GM12878 (cell line): ENCODE measurements around the gene NUCB1. TPM values are rescaled to one million over a fixed set of nuclear protein-coding genes. Genes with fewer than 3 reads are reported as not detected.

Source experiments
- ATAC-seq: fragments of 200-7000 bp; cut with Tn5 transposase; 3 replicates; pipeline ENCODE4 v1.9.1; 2020; ENCODE audit warnings: mild to moderate bottlenecking, moderate library complexity
- BruUV-seq: library from RNA; stranded (reverse); fragments of 400-500 nt; replicated peaks from 2 replicates; lab custom pipeline; 2021; lab: Mats Ljungman, UMichigan
- CTCF ChIA-PET: fragments of 300-600 bp; sonication (Branson Sonifier 250); formaldehyde crosslinking; extraction: SDS; loops from one replicate; lab custom pipeline; 2021; ENCODE audit warnings: inconsistent platforms; lab: Yijun Ruan, JAX
- POLR2A ChIA-PET: fragments of 350-600 bp; formaldehyde crosslinking; extraction: SDS; loops from one replicate; lab custom pipeline; 2021; ENCODE audit warnings: inconsistent platforms; lab: Charles Lee
- RAD21 ChIA-PET: fragments of 300-600 bp; sonication (Branson Sonifier 250); formaldehyde crosslinking; loops from one replicate; lab custom pipeline; 2023; ENCODE audit warnings: antibody characterized with exemption; ENCODE audit not compliant: unreplicated experiment; lab: Charles Lee
- SMC1A ChIA-PET: fragments of 300-600 bp; sonication (Branson Sonifier 250); formaldehyde crosslinking; loops from one replicate; lab custom pipeline; 2023; ENCODE audit not compliant: unreplicated experiment, uncharacterized antibody; lab: Charles Lee
- DNase-seq: peaks from one replicate; pipeline ENCODE4 v3.0.0-alpha.2; 2011; ENCODE audit warnings: low read depth, low spot score
- FAIRE-seq: peaks from 3 replicates; lab custom pipeline; 2011; peaks lifted over from hg19 to GRCh38; lab: Jason Lieb, UNC
- H2AFZ ChIP-seq: 2 replicates; pipeline ENCODE4 v1.6.0; 2011; ENCODE audit warnings: low read depth, low read length, control low read depth; ENCODE audit not compliant: control insufficient read depth
- H3K27ac ChIP-seq: 2 replicates; pipeline ENCODE4 v1.5.1; 2011; ENCODE audit warnings: control low read depth; ENCODE audit not compliant: control insufficient read depth, insufficient read depth
- H3K27me3 ChIP-seq, 2 experiments: replicated peaks in 1 of 2; 2 replicates each; pipeline versions ENCODE4 v1.6.0 to v1.6.1; 2011; ENCODE audit warnings: low read length in 1 of 2; ENCODE audit not compliant: control insufficient read depth in 2 of 2, insufficient read depth in 2 of 2
- H3K36me3 ChIP-seq, 2 experiments: 2 replicates each; pipeline ENCODE4 v1.5.1; 2011; ENCODE audit warnings: low read length in 1 of 2; ENCODE audit not compliant: control insufficient read depth in 2 of 2, insufficient read depth in 2 of 2
- H3K4me1 ChIP-seq: 2 replicates; pipeline ENCODE4 v1.6.1; 2011; ENCODE audit warnings: mild to moderate bottlenecking, low read length, moderate library complexity, mixed read lengths; ENCODE audit not compliant: control insufficient read depth, insufficient read depth
- H3K4me2 ChIP-seq: 2 replicates; pipeline ENCODE4 v1.6.0; 2011; ENCODE audit warnings: control low read depth; ENCODE audit not compliant: control insufficient read depth, insufficient read depth
- H3K4me3 ChIP-seq: fragments of 200-600 bp; sonication (generic); 2 replicates; pipeline ENCODE4 v1.5.1; 2016
- H3K79me2 ChIP-seq: 2 replicates; pipeline ENCODE4 v1.6.0; 2011; ENCODE audit warnings: low read length; ENCODE audit not compliant: control insufficient read depth, insufficient read depth
- H3K9ac ChIP-seq: 2 replicates; pipeline ENCODE4 v1.8.0; 2011; ENCODE audit warnings: low read length, control low read depth, mixed read lengths; ENCODE audit not compliant: control insufficient read depth, insufficient read depth
- H3K9me3 ChIP-seq: replicated peaks from 3 replicates; pipeline ENCODE4 v1.5.1; 2011; ENCODE audit warnings: mild to moderate bottlenecking, low read length; ENCODE audit not compliant: control insufficient read depth, insufficient read depth
- H4K20me1 ChIP-seq: 2 replicates; pipeline ENCODE4 v1.6.0; 2011; ENCODE audit not compliant: control insufficient read depth, insufficient read depth
- CBFB ChIP-seq: IDR thresholded peaks from 2 replicates; pipeline ENCODE4 v1.6.1; 2016; ENCODE audit warnings: antibody characterized with exemption, low read depth
- CHD2 ChIP-seq: IDR thresholded peaks from 2 replicates; pipeline ENCODE4 v1.6.1; 2011; ENCODE audit warnings: low read depth, low read length, improper control_type of control experiment, borderline replicate concordance
- CHD4 ChIP-seq: fragments of 200-600 bp; sonication (generic); IDR thresholded peaks from 2 replicates; pipeline ENCODE4 v1.6.1; 2016; ENCODE audit warnings: mild to moderate bottlenecking
- GATAD2B ChIP-seq: fragments of 450-650 bp; conservative IDR thresholded peaks from 2 replicates; pipeline ENCODE4 v1.6.1; 2017; ENCODE audit warnings: low read depth, mild to moderate bottlenecking, moderate library complexity
- HCFC1 ChIP-seq: fragments of 150-350 bp; IDR thresholded peaks from 2 replicates; pipeline ENCODE4 v1.6.1; 2014; ENCODE audit warnings: low read length
- IKZF2 ChIP-seq, 2 experiments: fragments of 450-650 bp; IDR thresholded peaks; 2 replicates each; pipeline ENCODE4 v1.6.1; 2017; ENCODE audit warnings: mild to moderate bottlenecking in 2 of 2, moderate library complexity in 2 of 2
- LARP7 ChIP-seq: fragments of 450-650 bp; IDR thresholded peaks from 2 replicates; pipeline ENCODE4 v1.6.1; 2017; ENCODE audit warnings: mild to moderate bottlenecking
- MYB ChIP-seq: fragments of 150-350 bp; IDR thresholded peaks from 2 replicates; pipeline ENCODE4 v1.6.1; 2014; ENCODE audit warnings: mild to moderate bottlenecking, low read depth, low read length, borderline replicate concordance
- NR2C1 ChIP-seq: fragments of 450-650 bp; IDR thresholded peaks from 2 replicates; pipeline ENCODE4 v1.6.1; 2017; ENCODE audit warnings: antibody characterized with exemption, mild to moderate bottlenecking, moderate library complexity
- RELB ChIP-seq: fragments of 450-650 bp; IDR thresholded peaks from 2 replicates; pipeline ENCODE4 v1.6.1; 2017; ENCODE audit warnings: low read depth, mild to moderate bottlenecking, moderate library complexity
- RFX5 ChIP-seq: IDR thresholded peaks from 2 replicates; pipeline ENCODE4 v1.6.1; 2011; ENCODE audit warnings: low read depth, low read length, improper control_type of control experiment
- SIX5 ChIP-seq: IDR thresholded peaks from 2 replicates; pipeline ENCODE4 v1.6.1; 2011; ENCODE audit warnings: mild to moderate bottlenecking, low read depth, low read length, moderate library complexity; ENCODE audit not compliant: severe bottlenecking
- ZNF24 ChIP-seq: fragments of 450-650 bp; IDR thresholded peaks from 2 replicates; pipeline ENCODE4 v1.6.1; 2017; ENCODE audit warnings: antibody characterized with exemption, mild to moderate bottlenecking
- ZNF687 ChIP-seq: fragments of 450-650 bp; IDR thresholded peaks from 2 replicates; pipeline ENCODE4 v1.6.1; 2017; ENCODE audit warnings: mild to moderate bottlenecking, moderate library complexity
- WGBS: methylation state at CpG from one replicate; pipeline ENCODE4 v1.1.6; 2016; ENCODE audit warnings: low lambda C conversion rate; ENCODE audit not compliant: insufficient replicate concordance, insufficient coverage; ENCODE audit errors: missing lambda C conversion rate; 5-methylcytosine and 5-hydroxymethylcytosine counted together
- in situ Hi-C: fragments of 300-500 bp; cut with MboI; formaldehyde crosslinking; loops from 9 replicates; pipeline ENCODE4 v1.14.3; 2018; ENCODE audit warnings: mixed read lengths
- intact Hi-C: fragments of 100-400 bp; cut with micrococcal nuclease; formaldehyde crosslinking; loops from one replicate; pipeline ENCODE4 v1.14.2; 2022; ENCODE audit not compliant: unreplicated experiment
- polyA plus RNA-seq, 11 experiments: library from polyadenylated mRNA; depleted of rRNA in 4 of 11; unstranded in 6 of 11; stranded (reverse) in 5 of 11; fragments of >200 nt; fragmentation: Nextera tagmentation in 4 of 11; fragmentation: Illumina TruSeq in 1 of 11; extraction: Ambion mirVana in 4 of 11; extraction: Trizol in 1 of 11; gene quantifications; 1 replicate in 1 of 11; 2 replicates in 10 of 11; pipeline versions ENCODE4 v1.2.1 to v1.2.3, GENCODE V29; 2011 to 2016; ENCODE audit warnings: inconsistent platforms in 2 of 11, missing spikeins in 2 of 11, low read depth in 1 of 11
- total RNA-seq, 4 experiments: library from RNA; depleted of rRNA in 3 of 4; stranded (reverse); fragments of >200 nt in 3 of 4; fragmentation: Illumina TruSeq in 1 of 4; extraction: Trizol in 1 of 4; gene quantifications; 2 replicates each; pipeline versions ENCODE4 v1.2.1 to v1.2.3, GENCODE V29; 2013 to 2021

NUCB1 gene
- total and polyA plus RNA-seq, 10 of the 15 experiments (the other 5 are each of a cell fraction or from before 2014, with no cell fraction given), result 1.8 to 112 (median 44.5) TPM

DNA sequence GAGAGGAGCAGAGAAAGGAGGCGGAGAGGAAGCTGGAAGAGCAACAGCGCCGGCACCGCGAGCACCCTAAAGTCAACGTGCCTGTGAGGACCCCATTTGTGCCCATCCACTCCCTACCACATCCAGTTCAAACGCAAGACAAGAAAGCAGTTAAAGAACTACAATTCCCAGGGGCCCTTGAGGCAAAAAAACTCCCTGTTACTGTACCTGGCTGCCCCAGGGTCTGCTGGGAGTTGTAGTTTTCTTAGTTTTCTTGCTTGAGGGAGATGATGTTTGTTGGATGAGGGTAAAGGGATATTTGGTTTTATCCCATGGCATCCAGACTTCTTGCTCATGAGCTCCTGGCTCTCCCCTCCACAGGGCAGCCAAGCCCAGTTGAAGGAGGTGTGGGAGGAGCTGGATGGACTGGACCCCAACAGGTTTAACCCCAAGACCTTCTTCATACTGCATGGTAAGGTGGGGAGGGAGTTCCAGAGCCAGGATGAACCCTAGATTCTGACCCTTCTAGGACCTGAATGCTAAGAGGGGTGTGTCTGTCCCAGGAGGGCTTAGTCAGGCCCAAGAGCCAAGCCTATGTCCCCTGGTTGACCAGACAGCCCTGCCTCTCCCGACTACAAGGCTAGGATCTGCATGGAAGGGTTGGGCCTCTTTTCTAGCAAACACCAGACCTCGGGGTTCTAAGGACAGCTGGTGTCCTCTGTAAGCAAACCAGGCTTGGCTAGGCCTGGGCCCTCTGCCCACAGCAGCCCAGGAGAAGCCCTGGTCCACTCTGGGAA is 13.2 kb downstream of the NUCB1 start (continued):
- TF ChIP-seq CHD2 (0 out of 2 replicates have a peak, but pooled peaks have one; percentile 18), HCFC1 (peak; percentile 90), RFX5 (no peak), ZNF24 (no peak), SIX5 (peak; percentile 96), IKZF2 (IDR thresholded peaks at IDR 0.05) (no peak), RELB (no peak), MYB (no peak), NR2C1 (no peak)

- peaks cover 8% of the 10 kb centered on the region for H3K4me1 ChIP-seq
- no peak overlapping the region for H2AFZ ChIP-seq
- peaks cover 8 to 23% of the 10 kb centered on the region in 2 experiments for H3K36me3 ChIP-seq
- in situ Hi-C loops, result no loop called here
- RAD21 ChIA-PET, result no interaction called here
- POLR2A ChIA-PET, result no interaction called here
- ATAC-seq (no peak), DNase-seq (no peak), FAIRE-seq (no peak)
- H4K20me1 ChIP-seq, result no peaks in the 10 kb centered on the region
- no peak overlapping the region for H3K4me2 ChIP-seq
- SMC1A ChIA-PET, result no interaction called here
- H3K9me3 ChIP-seq, result no peaks in the 10 kb centered on the region
- WGBS, result 96% methylated on average over 8 of the region's 8 CpGs
- H3K79me2 ChIP-seq, result no peaks in the 10 kb centered on the region
- TF ChIP-seq ZNF687 (no peak), LARP7 (no peak), CHD4 (no peak), GATAD2B (no peak), CBFB (no peak)
- H3K27me3 ChIP-seq, result no peaks in the 10 kb centered on the region
- no peak overlapping the region for H3K27ac ChIP-seq
- H3K4me3 ChIP-seq, result no peak overlapping the region
- H3K9ac ChIP-seq, result no peak overlapping the region
- no TSS peak for BruUV-seq
- CTCF ChIA-PET, result no interaction called here
- intact Hi-C loops, result no loop called here
Measured at GRCh38 chr19:48914181-48914580, 14.1 kb downstream of the NUCB1 start.
